ENCODE results near the gene RSKR. TPM values are rescaled to one million over a fixed set of nuclear protein-coding genes. Genes with fewer than 3 reads are reported as not detected.

RSKR gene
- total and polyA plus RNA-seq, 7 donors: 0.23 to 6.9 (median 3.4) TPM; not detected in 1

DNA sequence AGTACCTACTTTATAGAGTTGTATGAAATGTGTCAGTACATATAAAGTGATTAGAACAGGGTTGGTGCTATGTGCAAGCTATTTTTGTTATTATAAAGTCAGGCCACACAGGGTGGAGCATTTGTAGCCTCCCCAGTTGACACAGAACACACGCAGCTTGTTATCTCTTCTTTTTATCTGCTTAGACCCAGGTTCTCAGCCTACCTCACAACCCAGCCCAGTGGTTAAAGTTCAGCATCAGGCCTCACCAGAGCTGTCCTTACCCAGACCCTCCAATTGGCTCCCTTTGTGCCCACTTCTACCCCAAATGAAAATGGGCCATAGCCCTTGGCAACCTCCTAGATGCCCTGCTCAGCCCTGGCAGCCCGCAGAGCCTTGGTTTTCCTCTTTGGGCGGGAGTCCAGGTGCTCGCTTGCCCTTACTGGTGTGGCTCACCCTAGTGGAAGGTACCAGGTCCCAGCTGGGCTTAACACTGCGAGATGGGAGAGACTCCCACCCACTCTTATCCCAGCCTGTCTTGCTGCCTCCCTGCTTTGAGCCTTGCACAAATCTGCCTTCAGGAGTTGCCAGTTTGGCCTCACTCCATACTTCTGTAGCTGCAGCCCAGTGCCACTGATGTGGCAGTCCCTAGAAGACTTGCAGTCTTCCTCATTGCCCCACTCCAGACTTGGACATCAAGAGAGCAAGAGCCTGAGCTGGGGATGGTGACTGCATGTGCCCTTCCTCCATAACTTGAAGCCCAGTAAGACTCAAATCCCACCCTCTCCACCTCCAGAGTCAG is 41.5 kb downstream of the RSKR start:
- Histone ChIP-seq H3K27me3 (no peaks in the 10 kb centered on the region), H3K4me1 (peaks cover 0 to 32% (median 27%) of the 10 kb centered on the region in 4 donors), H3K9me3 (no peaks in the 10 kb centered on the region), H3K36me3 (peaks cover 0 to 2% (median 0%) of the 10 kb centered on the region in 4 donors), H3K27ac (peak overlapping the region; percentile 72 to 85 (median 83)), H3K4me3 (peak overlapping the region in 3 of 4 donors; percentile 94 to 98 (median 97))
- no peak for DNase-seq
- TF ChIP-seq POLR2AphosphoS5 (IDR thresholded peaks at IDR 0.05) (no peak), EP300 (IDR thresholded peaks at IDR 0.05) (no peak), POLR2A (IDR thresholded peaks at IDR 0.05) (no peak)
- TF ChIP-seq, protein P1, sequence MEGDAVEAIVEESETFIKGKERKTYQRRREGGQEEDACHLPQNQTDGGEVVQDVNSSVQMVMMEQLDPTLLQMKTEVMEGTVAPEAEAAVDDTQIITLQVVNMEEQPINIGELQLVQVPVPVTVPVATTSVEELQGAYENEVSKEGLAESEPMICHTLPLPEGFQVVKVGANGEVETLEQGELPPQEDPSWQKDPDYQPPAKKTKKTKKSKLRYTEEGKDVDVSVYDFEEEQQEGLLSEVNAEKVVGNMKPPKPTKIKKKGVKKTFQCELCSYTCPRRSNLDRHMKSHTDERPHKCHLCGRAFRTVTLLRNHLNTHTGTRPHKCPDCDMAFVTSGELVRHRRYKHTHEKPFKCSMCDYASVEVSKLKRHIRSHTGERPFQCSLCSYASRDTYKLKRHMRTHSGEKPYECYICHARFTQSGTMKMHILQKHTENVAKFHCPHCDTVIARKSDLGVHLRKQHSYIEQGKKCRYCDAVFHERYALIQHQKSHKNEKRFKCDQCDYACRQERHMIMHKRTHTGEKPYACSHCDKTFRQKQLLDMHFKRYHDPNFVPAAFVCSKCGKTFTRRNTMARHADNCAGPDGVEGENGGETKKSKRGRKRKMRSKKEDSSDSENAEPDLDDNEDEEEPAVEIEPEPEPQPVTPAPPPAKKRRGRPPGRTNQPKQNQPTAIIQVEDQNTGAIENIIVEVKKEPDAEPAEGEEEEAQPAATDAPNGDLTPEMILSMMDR (IDR thresholded peaks at IDR 0.05): no peak
- intact Hi-C loops (cut with DNase I): no loop called here
- WGBS, 2 donors: 41 to 80% methylated on average over 5 of the region's 5 CpGs

DNA sequence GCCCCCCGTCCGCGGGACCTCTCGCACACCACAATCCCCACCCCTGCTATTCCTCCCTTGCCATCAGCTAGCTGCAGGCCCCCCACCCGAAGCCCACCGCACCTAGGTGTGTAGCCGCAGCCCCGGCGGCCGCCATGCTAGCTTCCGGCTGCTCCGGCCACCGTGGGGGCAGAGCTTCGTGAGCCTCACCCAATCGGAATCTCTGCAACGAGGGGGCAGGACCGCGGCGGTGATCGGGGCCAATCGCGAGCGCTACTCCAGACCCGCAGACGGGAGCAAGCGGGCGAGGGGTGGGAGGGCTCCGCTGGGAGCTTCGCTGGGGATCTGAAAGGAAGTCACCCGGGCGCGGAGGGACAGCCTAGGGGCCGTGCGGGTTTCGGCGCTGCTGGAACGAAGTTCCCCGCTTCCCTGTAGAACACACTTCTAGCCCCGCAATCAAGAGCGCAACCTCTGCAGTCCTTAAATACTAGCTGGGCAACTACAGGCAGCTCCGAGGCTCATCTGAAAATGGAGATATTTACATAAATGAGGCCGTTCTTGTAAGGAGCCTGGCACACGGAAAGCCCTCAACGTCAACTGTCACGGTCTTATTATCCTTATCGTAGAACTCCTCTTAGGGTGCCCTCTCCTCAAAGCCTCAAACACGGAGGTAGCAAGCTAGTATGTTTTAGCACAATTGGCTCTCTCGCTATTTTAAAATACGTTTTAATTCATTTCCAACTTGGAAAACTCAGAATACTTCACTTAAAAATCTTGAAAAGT is 42.4 kb downstream of the RSKR start, which contains the start of gene PIGS:
TSS of gene PIGS (minus strand) at position 164 of the 762 bp plus-strand sequence. CDS start at position 136, 28 bp downstream.
- intact Hi-C loops (cut with DNase I): loop anchor here (2.0 kb wide), 1 partner anchor 27 kb away; the partner anchor contains the start of gene SPAG5
- peaks cover 0 to 24% (median 20%) of the 10 kb centered on the region in 4 donors for H3K4me1 ChIP-seq

GRCh38 chr17:28570716-28571360 is 43.1 kb downstream of the RSKR start:
- Histone ChIP-seq H3K4me3 (peak overlapping the region; percentile 94 to 98 (median 96)), H3K4me1 (peaks cover 0 to 24% (median 20%) of the 10 kb centered on the region in 4 donors), H3K27ac (peak overlapping the region; percentile 72 to 85 (median 83)), H3K27me3 (no peaks in the 10 kb centered on the region), H3K36me3 (peaks cover 0 to 12% (median 0%) of the 10 kb centered on the region in 4 donors), H3K9me3 (no peaks in the 10 kb centered on the region)
- 1% methylated on average over 39 of the region's 39 CpGs for WGBS, 2 donors
- peak; percentile 73 for DNase-seq
- TF ChIP-seq POLR2A (IDR thresholded peaks at IDR 0.05) (no peak), EP300 (IDR thresholded peaks at IDR 0.05) (no peak), POLR2AphosphoS5 (IDR thresholded peaks at IDR 0.05) (no peak)
- TF ChIP-seq, protein P1 (IDR thresholded peaks at IDR 0.05): no peak
- intact Hi-C loops (cut with DNase I): loop anchor here (2.0 kb wide), 1 partner anchor 28 kb away; the partner anchor contains the start of gene SPAG5

More for the DNA sequence above, 42.4 kb downstream of the RSKR start, which contains the start of gene PIGS:
- Histone ChIP-seq H3K9me3 (no peaks in the 10 kb centered on the region), H3K27me3 (no peaks in the 10 kb centered on the region), H3K27ac (peak within 1 kb of the TSS; percentile 72 to 85 (median 83)), H3K4me3 (peak within 1 kb of the TSS; percentile 94 to 98 (median 96)), H3K36me3 (peaks cover 0 to 11% (median 0%) of the 10 kb centered on the region in 4 donors)
- TF ChIP-seq POLR2AphosphoS5 (IDR thresholded peaks at IDR 0.05) (peak; percentile 74 to 93 (median 90)), POLR2A (IDR thresholded peaks at IDR 0.05) (peak; percentile 69 to 81), EP300 (IDR thresholded peaks at IDR 0.05) (no peak)
- TF ChIP-seq, protein P1 (IDR thresholded peaks at IDR 0.05): no peak
- 1% methylated on average over 49 of the region's 49 CpGs for WGBS, 2 donors
- peak; percentile 97 for DNase-seq

GRCh38 chr17:28569446-28569845 is 44.5 kb downstream of the RSKR start:
- peak; percentile 14 for DNase-seq
- Histone ChIP-seq H3K4me3 (no peak overlapping the region), H3K9me3 (no peaks in the 10 kb centered on the region), H3K36me3 (peaks cover 0 to 15% (median 0%) of the 10 kb centered on the region in 4 donors), H3K27me3 (no peaks in the 10 kb centered on the region), H3K4me1 (peaks cover 0 to 24% (median 20%) of the 10 kb centered on the region in 4 donors), H3K27ac (no peak overlapping the region)
- WGBS, 2 donors: 94 to 97% methylated on average over 1 of the region's 1 CpG
- intact Hi-C loops (cut with DNase I): no loop called here
- TF ChIP-seq POLR2AphosphoS5 (IDR thresholded peaks at IDR 0.05) (no peak), EP300 (IDR thresholded peaks at IDR 0.05) (no peak), POLR2A (IDR thresholded peaks at IDR 0.05) (no peak)
- TF ChIP-seq, protein P1 (IDR thresholded peaks at IDR 0.05): no peak
